Dermis blood vessel endothelial cell (primary cell): Measurements from ENCODE around the gene RAB40C. TPM values are rescaled to one million over a fixed set of nuclear protein-coding genes. Genes with fewer than 3 reads are reported as not detected.

ENCODE experiments used
- DNase-seq: peaks from one replicate; pipeline ENCODE4 v3.0.0; 2010
- total RNA-seq: library from RNA; depleted of rRNA; stranded (reverse); fragments of >200 nt; gene quantifications from 2 replicates; pipeline ENCODE4 v1.2.3, GENCODE V29; 2014

The RAB40C gene
- total RNA-seq, 1 donor from 2014 or later, result 13.3 TPM

- DNase-seq, result no peak
Measured at GRCh38 chr16:670485-671352, 80.9 kb downstream of the RAB40C start.

- DNase-seq, result no peak
Measured at GRCh38 chr16:671353-672131, 81.7 kb downstream of the RAB40C start.

GRCh38 chr16:672371-672770 is 82.5 kb downstream of the RAB40C start:
- no peak for DNase-seq

DNA sequence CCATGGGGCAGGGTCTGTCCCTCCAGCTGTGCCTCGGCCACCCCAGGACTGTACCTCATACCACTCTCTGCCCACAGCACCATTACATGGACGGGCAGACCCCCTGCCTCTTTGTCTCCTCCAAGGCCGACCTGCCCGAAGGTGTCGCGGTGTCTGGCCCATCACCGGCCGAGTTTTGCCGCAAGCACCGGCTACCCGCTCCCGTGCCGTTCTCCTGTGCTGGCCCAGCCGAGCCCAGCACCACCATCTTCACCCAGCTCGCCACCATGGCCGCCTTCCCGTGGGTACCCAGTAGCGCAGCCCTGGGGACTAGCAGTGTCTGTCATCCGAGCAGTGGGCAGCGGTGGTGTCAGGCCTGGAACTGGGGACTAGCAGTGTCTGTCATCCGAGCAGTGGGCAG is 83.0 kb downstream of the RAB40C start:
- no peak for DNase-seq

DNA sequence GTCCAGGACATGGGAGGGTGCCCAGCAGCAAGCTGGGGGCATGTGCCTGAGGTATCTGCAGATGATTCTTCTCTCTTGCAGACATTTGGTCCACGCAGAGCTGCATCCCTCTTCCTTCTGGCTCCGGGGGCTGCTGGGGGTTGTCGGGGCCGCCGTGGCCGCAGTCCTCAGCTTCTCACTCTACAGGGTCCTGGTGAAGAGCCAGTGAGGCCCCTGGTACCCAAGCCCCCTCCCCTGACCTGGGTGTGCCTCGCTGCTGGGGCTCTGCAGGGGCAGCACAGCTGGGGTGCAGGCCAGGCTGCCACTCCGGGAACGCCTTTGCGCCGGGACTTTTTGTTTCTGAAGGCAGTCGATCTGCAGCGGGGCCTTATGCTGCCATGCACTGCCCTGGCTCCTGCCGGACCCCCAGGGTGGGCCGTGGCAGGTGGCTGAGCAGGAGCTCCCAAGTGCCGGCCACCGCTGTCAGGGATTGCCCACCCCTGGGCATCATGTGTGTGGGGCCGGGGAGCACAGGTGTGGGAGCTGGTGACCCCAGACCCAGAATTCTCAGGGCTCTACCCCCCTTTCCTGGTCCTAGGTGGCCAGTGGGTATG is 83.6 kb downstream of the RAB40C start:
- DNase-seq, result no peak

DNA sequence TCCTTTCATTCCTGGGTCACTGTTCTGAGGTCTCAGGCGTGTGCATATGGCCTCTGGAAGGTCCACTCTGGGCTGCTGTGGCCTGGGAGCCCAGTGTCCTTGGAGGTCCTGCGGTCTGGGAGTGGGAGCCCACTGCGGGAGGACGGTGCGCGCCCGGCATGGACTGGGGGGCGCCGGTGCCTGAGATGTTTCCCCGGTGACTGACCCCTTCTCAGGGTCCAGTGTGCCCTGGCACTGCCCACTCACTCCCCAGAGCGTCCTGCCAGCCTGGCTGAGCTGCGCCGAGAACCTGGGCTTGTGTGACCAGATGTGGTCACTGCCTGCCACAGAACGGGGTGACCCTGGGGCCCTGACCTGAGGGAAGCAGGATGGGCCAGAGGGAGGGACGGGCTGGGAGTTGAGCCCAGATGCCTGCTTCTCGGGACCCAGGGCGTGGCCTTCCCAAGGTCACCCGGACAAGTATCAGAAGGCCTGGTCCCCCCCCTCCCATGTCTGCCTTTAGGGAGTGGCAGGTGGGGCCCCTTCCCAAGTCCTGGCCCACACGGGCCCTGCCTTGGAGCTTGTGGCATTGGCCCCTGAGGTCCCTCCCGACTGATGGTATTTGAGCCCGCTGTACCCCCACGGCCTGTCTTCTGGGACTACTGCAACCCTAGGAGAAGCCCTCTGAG is 84.5 kb downstream of the RAB40C start:
- no peak for DNase-seq

GRCh38 chr16:674968-675883 is 85.4 kb downstream of the RAB40C start, which contains the start of gene RHBDL1:
TSS of gene RHBDL1 (plus strand) at chr16:675671. CDS start at chr16:675791, 120 bp downstream.
- DNase-seq, result peak; percentile 24

GRCh38 chr16:675884-676564 is 86.2 kb downstream of the RAB40C start:
- no peak for DNase-seq

- no peak for DNase-seq
Measured at GRCh38 chr16:676565-676902, 86.7 kb downstream of the RAB40C start.

DNA sequence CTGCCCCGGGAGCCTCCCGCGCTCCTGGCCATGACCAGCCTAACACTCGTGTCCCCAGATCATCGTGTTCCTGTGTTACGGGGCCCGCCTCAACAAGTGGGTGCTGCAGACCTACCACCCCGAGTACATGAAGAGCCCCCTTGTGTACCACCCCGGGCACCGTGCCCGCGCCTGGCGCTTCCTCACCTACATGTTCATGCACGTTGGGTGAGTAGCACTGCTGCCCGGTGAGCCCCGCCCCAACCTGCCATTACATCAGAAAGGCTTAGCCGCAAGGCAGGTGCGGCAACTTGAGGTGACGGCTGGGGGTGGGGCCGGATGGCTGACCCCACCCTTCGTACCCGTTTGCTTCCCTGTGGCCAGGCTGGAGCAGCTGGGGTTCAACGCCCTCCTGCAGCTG is 87.0 kb downstream of the RAB40C start:
- no peak for DNase-seq

- no peak for DNase-seq
Measured at GRCh38 chr16:677316-678190, 87.7 kb downstream of the RAB40C start.

- no peak for DNase-seq
Measured at GRCh38 chr16:678209-678857, 88.5 kb downstream of the RAB40C start.

Other genes with a start within 250 kb of the RAB40C start
- 28.2 and 31.9 TPM in 2 replicates for gene AXIN1, start 237.3 kb upstream of the RAB40C start, total RNA-seq
- gene MRPL28, start 219.5 kb upstream of the RAB40C start, total RNA-seq, result 85.9 and 103 TPM in 2 replicates
- 98.2 and 132 TPM in 2 replicates for gene PGAP6, start 208.1 kb upstream of the RAB40C start, total RNA-seq
- 42.2 and 55.7 TPM in 2 replicates for gene NME4, start 192.9 kb upstream of the RAB40C start, total RNA-seq
- gene DECR2, start 188.2 kb upstream of the RAB40C start, total RNA-seq, result 13.4 and 17.5 TPM in 2 replicates
- gene RAB11FIP3, start 164.4 kb upstream of the RAB40C start, total RNA-seq, result 34.9 and 46.8 TPM in 2 replicates
- gene CAPN15, start 62.4 kb upstream of the RAB40C start, total RNA-seq, result 50.5 and 83.4 TPM in 2 replicates
- gene PRR35, start 29.7 kb upstream of the RAB40C start, total RNA-seq, result not detected in 2 replicates
- gene NHLRC4, start 23.1 kb upstream of the RAB40C start, total RNA-seq, result 1.9 and 2.7 TPM in 2 replicates
- gene PIGQ, start 20.1 kb upstream of the RAB40C start, total RNA-seq, result 25.4 and 32.2 TPM in 2 replicates
- 0.14 and 0.17 TPM in 2 replicates for gene WFIKKN1, start 40.9 kb downstream of the RAB40C start, total RNA-seq
- 76.4 and 83.6 TPM in 2 replicates for gene METTL26, start 46.2 kb downstream of the RAB40C start, total RNA-seq
- 11.2 and 12.6 TPM in 2 replicates for gene MCRIP2, start 51.8 kb downstream of the RAB40C start, total RNA-seq
- 10.7 and 15.1 TPM in 2 replicates for gene WDR90, start 59.3 kb downstream of the RAB40C start, total RNA-seq
- gene RHOT2, start 78.1 kb downstream of the RAB40C start, total RNA-seq, result 32.9 and 49.0 TPM in 2 replicates
- 0.05 and 0.51 TPM in 2 replicates for gene RHBDL1, start 85.6 kb downstream of the RAB40C start, total RNA-seq
- 93.9 and 94.1 TPM in 2 replicates for gene STUB1, start 90.3 kb downstream of the RAB40C start, total RNA-seq
- 34.9 and 45.7 TPM in 2 replicates for gene JMJD8, start 94.3 kb downstream of the RAB40C start, total RNA-seq
- 2.7 and 5.3 TPM in 2 replicates for gene WDR24, start 100.3 kb downstream of the RAB40C start, total RNA-seq
- gene FBXL16, start 115.7 kb downstream of the RAB40C start, total RNA-seq, result 0.05 TPM in 1 of 2 replicates, not detected in the other
- 34.9 and 41.7 TPM in 2 replicates for gene METRN, start 125.1 kb downstream of the RAB40C start, total RNA-seq
- gene ANTKMT, start 131.1 kb downstream of the RAB40C start, total RNA-seq, result 25.5 and 47.5 TPM in 2 replicates
- gene CCDC78, start 136.4 kb downstream of the RAB40C start, total RNA-seq, result 0.34 and 0.65 TPM in 2 replicates
- 5.1 and 6.3 TPM in 2 replicates for gene HAGHL, start 137.0 kb downstream of the RAB40C start, total RNA-seq
- gene CIAO3, start 150.9 kb downstream of the RAB40C start, total RNA-seq, result 34.6 and 42.4 TPM in 2 replicates
- gene MSLN, start 170.7 kb downstream of the RAB40C start, total RNA-seq, result 0.09 TPM in 1 of 2 replicates, not detected in the other
- gene RPUSD1, start 198.3 kb downstream of the RAB40C start, total RNA-seq, result 31.1 and 48.4 TPM in 2 replicates
- 20.1 and 23.8 TPM in 2 replicates for gene CHTF18, start 198.6 kb downstream of the RAB40C start, total RNA-seq
- gene GNG13, start 210.7 kb downstream of the RAB40C start, total RNA-seq, result not detected in 2 replicates